SK-N-SH (cell line): ENCODE data around the gene MC2R. TPM values are rescaled to one million over a fixed set of nuclear protein-coding genes. Genes with fewer than 3 reads are reported as not detected.

ENCODE experiments used
- CTCF ChIA-PET: fragments of 300-600, 350-600 bp; formaldehyde crosslinking; extraction: SDS; loops from one replicate; lab custom pipeline; 2021; lab: Yijun Ruan, JAX
- POLR2A ChIA-PET: fragments of 350-600 bp; sonication (Branson Sonifier 250); formaldehyde crosslinking; extraction: SDS; loops from one replicate; lab custom pipeline; 2020; ENCODE audit warnings: antibody characterized with exemption, inconsistent platforms; lab: Yijun Ruan, JAX
- DNase-seq: peaks from one replicate; pipeline ENCODE4 v3.0.0; 2012
- H2AFZ ChIP-seq: fragments of 200-600 bp; sonication (generic); 2 replicates; pipeline ENCODE4 v1.8.1; 2016; ENCODE audit warnings: antibody characterized with exemption, mild to moderate bottlenecking, low read depth
- H3F3A ChIP-seq: fragments of 200-600 bp; sonication (generic); replicated peaks from 2 replicates; pipeline ENCODE3; 2016; ENCODE audit warnings: antibody characterized with exemption, mild to moderate bottlenecking; ENCODE audit not compliant: insufficient read depth
- H3K27ac ChIP-seq, 2 experiments: fragments of 200-500 bp in 1 of 2; fragments of 200-600 bp in 1 of 2; sonication (Bioruptor generic) in 1 of 2; sonication (generic), shearing (Covaris generic) in 1 of 2; 2 replicates each; pipeline versions ENCODE4 v1.5.1 to v1.6.1; 2014 to 2016; ENCODE audit warnings: low read depth in 2 of 2, inconsistent platforms in 1 of 2, low read length in 1 of 2, mild to moderate bottlenecking in 1 of 2, mixed read lengths in 1 of 2
- H3K27me3 ChIP-seq: fragments of 200-600 bp; sonication (generic), shearing (Covaris generic); 2 replicates; pipeline ENCODE4 v1.6.1; 2016; ENCODE audit warnings: mixed run types; ENCODE audit not compliant: insufficient read depth
- H3K36me3 ChIP-seq, 2 experiments: fragments of 200-500 bp in 1 of 2; fragments of 200-600 bp in 1 of 2; sonication (Bioruptor generic) in 1 of 2; sonication (generic) in 1 of 2; replicated peaks in 1 of 2; 2 replicates each; pipeline versions ENCODE3 to v1.5.1; 2014 to 2016; ENCODE audit warnings: low read length in 1 of 2, mild to moderate bottlenecking in 1 of 2; ENCODE audit not compliant: insufficient read depth in 2 of 2, control insufficient read depth in 1 of 2
- H3K4me1 ChIP-seq, 2 experiments: fragments of 200-500 bp in 1 of 2; fragments of 200-600 bp in 1 of 2; sonication (Bioruptor generic) in 1 of 2; sonication (generic), shearing (Covaris generic) in 1 of 2; 2 replicates each; pipeline versions ENCODE4 v1.5.1 to v1.6.1; 2014 to 2016; ENCODE audit warnings: low read depth in 1 of 2, low read length in 1 of 2, mixed run types in 1 of 2; ENCODE audit not compliant: insufficient read depth in 2 of 2, control insufficient read depth in 1 of 2
- H3K4me2 ChIP-seq: fragments of 200-600 bp; sonication (generic), shearing (Covaris generic); 2 replicates; pipeline ENCODE4 v1.6.1; 2017; ENCODE audit warnings: mixed run types
- H3K4me3 ChIP-seq, 2 experiments: fragments of 200-500 bp in 1 of 2; fragments of 200-600 bp in 1 of 2; sonication (Bioruptor generic) in 1 of 2; sonication (generic), shearing (Covaris generic) in 1 of 2; 2 replicates each; pipeline versions ENCODE4 v1.5.1 to v1.8.1; 2014 to 2016; ENCODE audit warnings: low read depth in 2 of 2, inconsistent platforms in 1 of 2, low read length in 1 of 2, mild to moderate bottlenecking in 1 of 2, mixed read lengths in 1 of 2, moderate library complexity in 1 of 2
- H3K79me2 ChIP-seq: fragments of 200-600 bp; sonication (generic); 2 replicates; pipeline ENCODE4 v1.8.1; 2017; ENCODE audit warnings: mild to moderate bottlenecking; ENCODE audit not compliant: insufficient read depth
- H3K9ac ChIP-seq: fragments of 200-600 bp; sonication (generic); 2 replicates; pipeline ENCODE4 v1.6.1; 2017; ENCODE audit warnings: mixed run types
- H3K9me2 ChIP-seq: fragments of 200-600 bp; sonication (generic); 2 replicates; pipeline ENCODE4 v1.6.1; 2017; ENCODE audit warnings: mixed run types
- H3K9me3 ChIP-seq: fragments of 200-600 bp; sonication (generic); 2 replicates; pipeline ENCODE4 v1.6.1; 2017; ENCODE audit warnings: mixed run types, mild to moderate bottlenecking, moderate library complexity
- H4K20me1 ChIP-seq: fragments of 200-600 bp; sonication (generic); 2 replicates; pipeline ENCODE4 v1.6.1; 2017; ENCODE audit warnings: mild to moderate bottlenecking, mixed run types; ENCODE audit not compliant: insufficient read depth
- EP300 ChIP-seq, 2 experiments: IDR thresholded peaks; 2 replicates each; pipeline versions ENCODE4 v1.4.0 to v1.6.1; 2012; ENCODE audit warnings: borderline replicate concordance in 1 of 2, low read depth in 1 of 2, low read length in 1 of 2
- FOSL2 ChIP-seq: IDR thresholded peaks from 2 replicates; pipeline ENCODE4 v1.4.0; 2012; ENCODE audit warnings: low read depth, mild to moderate bottlenecking, moderate library complexity, borderline replicate concordance
- FOXJ3 ChIP-seq: sonication (generic); formaldehyde crosslinking; IDR thresholded peaks from 2 replicates; pipeline ENCODE4 v1.5.1; 2020; ENCODE audit warnings: mild to moderate bottlenecking, missing genetic modification reagents
- FOXM1 ChIP-seq: IDR thresholded peaks from 2 replicates; pipeline ENCODE4 v1.4.0; 2012; ENCODE audit warnings: low read depth, mild to moderate bottlenecking
- GABPA ChIP-seq: IDR thresholded peaks from 2 replicates; pipeline ENCODE4 v1.4.0; 2012; ENCODE audit warnings: low read depth, mild to moderate bottlenecking
- GATA2 ChIP-seq: sonication (generic); formaldehyde crosslinking; IDR thresholded peaks from 2 replicates; pipeline ENCODE4 v1.5.0; 2020; ENCODE audit warnings: mild to moderate bottlenecking, missing genetic modification reagents
- JUND ChIP-seq: IDR thresholded peaks from 2 replicates; pipeline ENCODE4 v1.4.0; 2012
- MEF2A ChIP-seq: IDR thresholded peaks from 2 replicates; pipeline ENCODE4 v1.4.0; 2012; ENCODE audit warnings: low read depth, borderline replicate concordance
- NFIC ChIP-seq: IDR thresholded peaks from 2 replicates; pipeline ENCODE4 v1.4.0; 2012; ENCODE audit warnings: borderline replicate concordance
- POLR2AphosphoS5 ChIP-seq: IDR thresholded peaks from 2 replicates; pipeline ENCODE4 v1.6.1; 2012; ENCODE audit warnings: low read depth, low read length
- RAD21 ChIP-seq: IDR thresholded peaks from 2 replicates; pipeline ENCODE4 v1.6.1; 2012; ENCODE audit warnings: mild to moderate bottlenecking, low read length
- RFX5 ChIP-seq: IDR thresholded peaks from 2 replicates; pipeline ENCODE4 v1.6.1; 2012; ENCODE audit warnings: mild to moderate bottlenecking, improper control_type of control experiment, low read length
- RXRA ChIP-seq: IDR thresholded peaks from 2 replicates; pipeline ENCODE4 v1.4.0; 2012; ENCODE audit warnings: low read depth, mild to moderate bottlenecking, borderline replicate concordance
- TCF12 ChIP-seq: IDR thresholded peaks from 2 replicates; pipeline ENCODE4 v1.4.0; 2012
- TEAD4 ChIP-seq: IDR thresholded peaks from 2 replicates; pipeline ENCODE4 v1.4.0; 2012; ENCODE audit warnings: mild to moderate bottlenecking, borderline replicate concordance; ENCODE audit not compliant: insufficient read depth
- YY1 ChIP-seq: IDR thresholded peaks from 2 replicates; pipeline ENCODE4 v1.4.0; 2012; ENCODE audit warnings: low read depth, mild to moderate bottlenecking
- WGBS: methylation state at CpG from one replicate; pipeline ENCODE4 v1.1.6; 2017; ENCODE audit warnings: low lambda C conversion rate; 5-methylcytosine and 5-hydroxymethylcytosine counted together
- polyA plus RNA-seq, 3 experiments: library from polyadenylated mRNA; depleted of rRNA; stranded (reverse); fragments of >200 nt; gene quantifications; 2 replicates each; pipeline ENCODE4 v1.2.3, GENCODE V29; 2012
- TF ChIP-seq, protein P1 (sequence below): IDR thresholded peaks from 2 replicates; pipeline ENCODE4; 2012
- TF ChIP-seq, protein P2 (sequence below): IDR thresholded peaks from 2 replicates; pipeline ENCODE4 v1.4.0; 2012; ENCODE audit warnings: low read depth, borderline replicate concordance
- TF ChIP-seq, protein P3 (sequence below): fragments of 150-350 bp; IDR thresholded peaks from 2 replicates; pipeline ENCODE4 v1.6.1; 2017; ENCODE audit warnings: antibody characterized with exemption, low read length, low read depth, borderline replicate concordance

The MC2R gene
- polyA plus RNA-seq, 1 of the 3 experiments (the other 2 are of a cell fraction): not detected

DNA sequence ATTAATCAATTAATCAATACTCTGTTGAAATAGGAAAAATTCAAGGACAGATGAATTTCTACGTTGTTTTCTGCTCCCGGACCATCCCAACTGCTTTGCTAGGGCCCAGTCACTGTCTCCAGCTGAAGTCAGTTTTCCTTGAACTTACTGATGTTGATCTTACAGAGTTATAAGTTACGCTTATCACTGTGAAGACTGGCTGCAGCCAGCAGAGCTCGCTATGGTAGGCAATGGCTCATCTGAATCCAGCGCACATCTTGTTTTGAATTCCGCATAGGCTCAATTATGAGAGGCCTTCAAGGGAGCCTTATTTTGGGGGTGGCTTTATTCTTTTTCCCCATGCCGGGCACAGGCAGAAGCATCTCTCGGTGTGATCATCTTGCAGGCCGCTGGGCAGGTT is 2.7 kb downstream of the MC2R start (continued):
- TF ChIP-seq RAD21 (no peak), MEF2A (no peak), GATA2 (CRISPR knock-in tag) (no peak), FOXM1 (no peak), GABPA (no peak), FOSL2 (no peak)

DNA sequence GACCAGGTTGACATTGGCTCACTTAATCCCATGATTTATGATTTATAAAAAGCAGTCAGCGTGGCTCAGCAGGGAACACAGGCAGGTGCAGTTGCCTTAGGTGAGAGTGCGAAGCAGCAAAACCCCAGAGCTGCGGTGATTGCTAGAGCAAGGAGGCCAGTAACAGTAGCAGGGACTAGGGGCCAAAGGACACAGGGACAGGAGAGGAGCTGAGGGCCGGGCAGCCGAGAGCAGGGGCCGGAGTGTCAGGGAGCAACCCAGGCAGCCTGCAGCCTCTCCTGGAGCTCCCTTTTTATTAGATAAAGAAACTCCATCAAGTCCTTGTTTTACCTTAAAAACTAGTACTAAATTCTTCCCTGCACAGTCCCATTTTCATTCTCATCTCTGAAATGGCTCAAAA is 4.3 kb downstream of the MC2R start:
- H3K27me3 ChIP-seq: peaks cover 38% of the 10 kb centered on the region; the same call in 1 of the 2 replicates
- H3K4me3 ChIP-seq: no peak overlapping the region
- H4K20me1 ChIP-seq: no peaks in the 10 kb centered on the region
- no peak for DNase-seq
- no peaks in the 10 kb centered on the region; a peak in 1 of 4 replicates for H3K4me1 ChIP-seq
- no peaks in the 10 kb centered on the region for H3K36me3 ChIP-seq
- no peak overlapping the region for H3K27ac ChIP-seq
- no peak overlapping the region for H3K9ac ChIP-seq
- TF ChIP-seq, protein P1, sequence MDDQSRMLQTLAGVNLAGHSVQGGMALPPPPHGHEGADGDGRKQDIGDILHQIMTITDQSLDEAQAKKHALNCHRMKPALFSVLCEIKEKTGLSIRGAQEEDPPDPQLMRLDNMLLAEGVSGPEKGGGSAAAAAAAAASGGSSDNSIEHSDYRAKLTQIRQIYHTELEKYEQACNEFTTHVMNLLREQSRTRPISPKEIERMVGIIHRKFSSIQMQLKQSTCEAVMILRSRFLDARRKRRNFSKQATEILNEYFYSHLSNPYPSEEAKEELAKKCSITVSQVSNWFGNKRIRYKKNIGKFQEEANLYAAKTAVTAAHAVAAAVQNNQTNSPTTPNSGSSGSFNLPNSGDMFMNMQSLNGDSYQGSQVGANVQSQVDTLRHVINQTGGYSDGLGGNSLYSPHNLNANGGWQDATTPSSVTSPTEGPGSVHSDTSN: no peak
- TF ChIP-seq TEAD4: no peak
- TF ChIP-seq FOXJ3 (CRISPR knock-in tag): no peak
- TF ChIP-seq, protein P2, sequence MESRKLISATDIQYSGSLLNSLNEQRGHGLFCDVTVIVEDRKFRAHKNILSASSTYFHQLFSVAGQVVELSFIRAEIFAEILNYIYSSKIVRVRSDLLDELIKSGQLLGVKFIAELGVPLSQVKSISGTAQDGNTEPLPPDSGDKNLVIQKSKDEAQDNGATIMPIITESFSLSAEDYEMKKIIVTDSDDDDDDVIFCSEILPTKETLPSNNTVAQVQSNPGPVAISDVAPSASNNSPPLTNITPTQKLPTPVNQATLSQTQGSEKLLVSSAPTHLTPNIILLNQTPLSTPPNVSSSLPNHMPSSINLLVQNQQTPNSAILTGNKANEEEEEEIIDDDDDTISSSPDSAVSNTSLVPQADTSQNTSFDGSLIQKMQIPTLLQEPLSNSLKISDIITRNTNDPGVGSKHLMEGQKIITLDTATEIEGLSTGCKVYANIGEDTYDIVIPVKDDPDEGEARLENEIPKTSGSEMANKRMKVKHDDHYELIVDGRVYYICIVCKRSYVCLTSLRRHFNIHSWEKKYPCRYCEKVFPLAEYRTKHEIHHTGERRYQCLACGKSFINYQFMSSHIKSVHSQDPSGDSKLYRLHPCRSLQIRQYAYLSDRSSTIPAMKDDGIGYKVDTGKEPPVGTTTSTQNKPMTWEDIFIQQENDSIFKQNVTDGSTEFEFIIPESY: no peak
- TF ChIP-seq, protein P3, sequence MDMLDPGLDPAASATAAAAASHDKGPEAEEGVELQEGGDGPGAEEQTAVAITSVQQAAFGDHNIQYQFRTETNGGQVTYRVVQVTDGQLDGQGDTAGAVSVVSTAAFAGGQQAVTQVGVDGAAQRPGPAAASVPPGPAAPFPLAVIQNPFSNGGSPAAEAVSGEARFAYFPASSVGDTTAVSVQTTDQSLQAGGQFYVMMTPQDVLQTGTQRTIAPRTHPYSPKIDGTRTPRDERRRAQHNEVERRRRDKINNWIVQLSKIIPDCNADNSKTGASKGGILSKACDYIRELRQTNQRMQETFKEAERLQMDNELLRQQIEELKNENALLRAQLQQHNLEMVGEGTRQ: no peak
- no peak for TF ChIP-seq MEF2A
- no peak for TF ChIP-seq NFIC
- no peak for TF ChIP-seq EP300 (IDR thresholded peaks at IDR 0.05; ENCODE audit: borderline replicate concordance in 1 of 2, low read depth in 1 of 2, low read length in 1 of 2)
- no peak for TF ChIP-seq POLR2AphosphoS5
- TF ChIP-seq RXRA: no peak
- no peak for TF ChIP-seq JUND
- TF ChIP-seq RFX5: no peak
- no peak for TF ChIP-seq TCF12
- TF ChIP-seq YY1: no peak
- H3K9me3 ChIP-seq: no peaks in the 10 kb centered on the region
- WGBS: 0% methylated on average over 6 of the region's 6 CpGs
- H3K4me2 ChIP-seq: no peak overlapping the region
- no peaks in the 10 kb centered on the region for H3K79me2 ChIP-seq
- POLR2A ChIA-PET: no interaction called here
- CTCF ChIA-PET: no interaction called here
- no peak overlapping the region for H2AFZ ChIP-seq
- no peaks in the 10 kb centered on the region for H3F3A ChIP-seq
- H3K9me2 ChIP-seq: no peaks in the 10 kb centered on the region
